Stimulated activated CD4-positive, alpha-beta T cell treated with anti-CD3 and anti-CD28 coated beads, Interleukin-12 subunit alpha, Interleukin-12 subunit beta, amount 100 ng/mL, for 48 hours (primary cell): Measurements from ENCODE around the gene CISD3.

Experiments
- DNase-seq, 3 donors: peaks; one replicate each; pipeline ENCODE4 v3.0.0-alpha.2; 2020; ENCODE audit warnings: low read depth in 2 of 3, low spot score in 1 of 3

CISD3 gene

GRCh38 chr17:38727736-38728135 is 2.4 kb upstream of the CISD3 start:
- peak; percentile 66 to 84 (median 80) for DNase-seq

- no peak for DNase-seq
Observed at GRCh38 chr17:38728290-38728831, 1.8 kb upstream of the CISD3 start.

DNA sequence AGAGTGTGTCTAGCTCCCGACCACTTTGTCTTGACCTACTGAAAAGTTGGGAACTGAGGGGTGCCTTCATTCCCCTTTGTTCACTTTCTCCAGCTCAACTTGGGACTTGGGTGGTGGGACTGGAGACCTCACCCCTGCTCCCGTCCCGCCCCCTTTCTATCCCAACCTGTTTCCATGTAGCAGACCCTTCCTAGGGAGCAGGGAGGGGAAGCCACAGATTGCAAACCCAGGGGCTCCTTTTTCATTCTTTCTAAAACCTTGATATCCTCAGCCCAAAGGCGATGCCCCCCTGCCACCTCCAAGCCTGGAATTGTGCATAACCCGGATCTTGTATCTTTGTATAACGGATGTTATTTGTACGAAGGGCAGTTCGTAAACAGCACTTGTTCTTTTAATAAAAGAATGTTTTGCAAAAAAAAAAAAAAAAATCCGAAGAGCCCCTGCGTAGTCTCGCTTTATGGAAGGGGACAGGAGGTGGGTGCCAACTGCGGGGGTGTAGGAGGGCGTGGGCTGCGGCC is 714 bp upstream of the CISD3 start:
- DNase-seq, result no peak

DNA sequence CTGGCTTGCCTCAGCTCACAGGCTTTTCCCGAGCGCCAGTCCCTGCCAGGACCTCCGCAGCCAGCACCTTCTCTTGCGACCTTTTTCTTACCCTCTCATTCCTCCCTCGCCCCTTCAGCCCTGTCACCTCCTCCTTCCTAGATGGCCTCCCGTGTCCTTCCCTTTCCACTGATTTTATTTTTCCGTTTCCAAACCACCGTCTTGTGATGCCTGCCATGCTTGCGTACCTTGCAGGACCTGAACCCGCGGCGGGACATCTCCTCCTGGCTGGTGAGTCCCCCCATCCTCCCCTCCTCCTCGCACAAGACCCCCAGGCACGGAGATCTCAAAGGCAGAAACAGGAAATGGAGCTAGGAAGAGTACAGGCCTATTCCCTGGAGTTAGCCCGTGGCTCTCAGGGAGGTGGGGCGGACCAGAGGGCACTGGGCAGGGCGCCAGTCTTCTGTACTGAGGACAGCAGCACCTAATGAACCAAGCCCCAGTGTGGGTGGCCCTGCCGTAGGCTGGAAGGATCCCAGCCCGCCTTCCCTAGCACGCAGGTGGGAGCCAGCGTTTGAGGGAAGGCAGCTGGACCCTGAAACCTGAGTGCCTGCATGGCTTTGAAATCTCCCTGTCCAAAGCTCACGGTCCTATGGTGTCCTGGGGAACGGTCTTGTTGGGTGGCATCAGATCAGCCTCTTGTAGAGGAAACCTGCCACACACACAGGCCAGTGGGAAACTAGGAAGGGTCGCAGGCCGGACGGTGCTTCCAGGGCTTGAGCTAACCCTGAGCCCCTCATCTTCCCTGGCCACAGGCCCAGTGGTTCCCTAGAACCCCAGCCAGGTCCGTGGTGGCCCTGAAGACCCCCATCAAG is 612 bp downstream of the CISD3 start:
- no peak for DNase-seq

DNA sequence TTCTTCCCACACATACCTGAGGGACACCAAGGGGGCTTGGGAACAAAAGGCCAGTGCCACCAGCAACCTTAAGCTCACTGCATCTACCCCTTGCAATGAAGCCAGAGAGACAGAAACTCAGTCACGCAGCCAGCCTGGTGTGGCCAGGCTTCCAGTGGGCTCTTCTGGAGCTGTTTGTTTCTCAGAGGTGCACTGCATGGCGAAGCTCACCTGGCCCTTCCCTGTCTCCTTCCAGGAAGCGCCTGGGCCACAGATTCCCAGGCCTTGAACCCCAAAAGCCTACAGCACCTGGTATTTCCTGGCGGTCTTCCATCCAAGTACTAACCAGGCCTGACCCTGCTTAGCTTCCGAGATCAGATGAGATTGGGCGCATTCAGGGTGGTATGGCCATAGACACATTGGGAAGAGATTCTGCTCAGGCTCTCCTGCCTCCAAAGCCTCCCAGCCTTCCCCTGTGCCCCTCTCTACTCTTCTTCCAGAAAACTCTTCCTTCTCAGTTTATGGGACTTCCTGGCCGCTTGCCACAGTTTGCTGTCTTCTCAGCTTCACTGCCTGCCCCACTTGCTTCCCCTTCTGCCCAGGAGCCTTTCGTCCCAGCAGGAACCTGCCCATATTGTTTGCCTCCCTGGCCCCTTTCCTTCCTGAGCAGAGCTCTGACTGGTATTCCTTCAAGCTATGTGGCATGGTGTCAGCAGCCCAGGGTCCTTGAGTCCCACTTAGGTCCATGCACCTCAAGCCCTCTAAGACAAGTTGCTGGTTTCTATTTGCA is 1.6 kb downstream of the CISD3 start:
- DNase-seq, result no peak

DNA sequence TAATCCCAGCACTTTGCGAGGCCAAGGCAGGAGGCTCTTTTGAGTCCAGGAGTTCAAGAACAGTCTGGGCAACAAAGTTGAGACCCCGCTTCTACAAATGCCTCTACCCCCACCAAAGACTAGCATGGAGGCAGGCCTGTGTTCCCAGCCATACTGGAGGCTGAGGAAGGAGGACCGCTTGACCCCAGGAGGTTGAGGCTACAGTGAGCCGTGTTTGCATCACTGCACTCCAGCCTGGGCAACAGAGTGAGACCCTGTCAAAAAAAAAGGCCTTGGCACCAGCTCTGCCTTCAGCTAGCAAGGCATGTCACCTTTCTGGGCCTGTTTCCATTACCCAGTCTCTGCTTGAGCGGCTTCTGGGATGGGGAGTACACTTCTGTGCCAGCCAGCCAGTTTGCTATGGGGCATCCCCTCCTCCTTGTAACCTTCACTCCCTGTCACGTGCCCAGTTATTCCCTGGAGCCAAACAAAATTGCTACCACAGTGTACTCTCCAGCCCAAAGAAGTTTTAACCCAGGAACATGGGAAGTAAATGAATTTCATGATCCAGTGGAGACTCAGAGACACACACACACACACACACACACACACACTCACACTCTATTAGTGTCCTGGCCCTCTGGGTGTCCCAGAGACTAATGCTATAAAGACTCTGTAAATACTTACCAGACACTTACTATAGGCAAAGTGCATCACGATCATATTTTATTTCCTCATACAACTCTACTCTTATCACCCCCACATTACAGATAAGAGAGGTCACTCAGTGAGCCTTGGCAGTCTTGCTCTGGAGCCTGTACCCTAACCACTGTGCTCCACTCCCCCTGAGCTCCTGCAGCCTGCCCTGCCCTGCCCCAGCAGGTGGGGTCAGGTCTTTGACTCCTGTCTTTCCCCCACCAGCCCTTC is 2.5 kb downstream of the CISD3 start:
- DNase-seq, result no peak

DNA sequence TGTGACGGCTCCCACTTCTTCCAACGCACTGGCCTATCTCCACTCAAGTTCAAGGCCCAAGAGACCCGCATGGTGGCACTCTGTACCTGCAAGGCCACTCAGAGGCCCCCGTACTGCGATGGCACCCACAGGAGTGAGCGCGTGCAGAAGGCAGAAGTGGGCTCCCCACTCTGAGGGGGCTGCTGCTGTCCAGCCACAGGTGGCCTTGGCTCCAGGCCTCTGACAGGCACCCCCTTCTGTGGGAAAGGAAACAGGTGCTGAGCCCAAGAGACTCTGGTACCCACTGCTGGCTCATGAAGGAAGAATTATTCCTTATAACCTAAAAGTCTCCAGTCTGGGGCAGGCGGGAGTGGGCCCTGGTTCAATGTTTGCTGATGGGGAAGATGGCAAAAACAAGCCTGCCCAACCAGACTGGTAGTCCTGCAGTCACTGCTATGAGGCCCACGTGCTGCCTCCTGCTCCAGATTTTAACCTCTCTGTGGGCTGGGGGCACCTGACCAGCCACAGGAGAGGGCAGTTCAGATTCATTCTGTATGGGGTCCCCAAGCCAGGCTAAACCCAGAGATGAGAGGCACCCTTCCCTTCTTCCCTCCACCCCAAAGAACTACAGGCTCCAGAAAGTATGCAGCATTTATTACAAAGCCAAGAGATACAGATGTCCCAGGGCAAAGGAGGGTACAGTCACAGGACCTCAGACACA is 3.3 kb downstream of the CISD3 start:
- DNase-seq, result no peak

DNA sequence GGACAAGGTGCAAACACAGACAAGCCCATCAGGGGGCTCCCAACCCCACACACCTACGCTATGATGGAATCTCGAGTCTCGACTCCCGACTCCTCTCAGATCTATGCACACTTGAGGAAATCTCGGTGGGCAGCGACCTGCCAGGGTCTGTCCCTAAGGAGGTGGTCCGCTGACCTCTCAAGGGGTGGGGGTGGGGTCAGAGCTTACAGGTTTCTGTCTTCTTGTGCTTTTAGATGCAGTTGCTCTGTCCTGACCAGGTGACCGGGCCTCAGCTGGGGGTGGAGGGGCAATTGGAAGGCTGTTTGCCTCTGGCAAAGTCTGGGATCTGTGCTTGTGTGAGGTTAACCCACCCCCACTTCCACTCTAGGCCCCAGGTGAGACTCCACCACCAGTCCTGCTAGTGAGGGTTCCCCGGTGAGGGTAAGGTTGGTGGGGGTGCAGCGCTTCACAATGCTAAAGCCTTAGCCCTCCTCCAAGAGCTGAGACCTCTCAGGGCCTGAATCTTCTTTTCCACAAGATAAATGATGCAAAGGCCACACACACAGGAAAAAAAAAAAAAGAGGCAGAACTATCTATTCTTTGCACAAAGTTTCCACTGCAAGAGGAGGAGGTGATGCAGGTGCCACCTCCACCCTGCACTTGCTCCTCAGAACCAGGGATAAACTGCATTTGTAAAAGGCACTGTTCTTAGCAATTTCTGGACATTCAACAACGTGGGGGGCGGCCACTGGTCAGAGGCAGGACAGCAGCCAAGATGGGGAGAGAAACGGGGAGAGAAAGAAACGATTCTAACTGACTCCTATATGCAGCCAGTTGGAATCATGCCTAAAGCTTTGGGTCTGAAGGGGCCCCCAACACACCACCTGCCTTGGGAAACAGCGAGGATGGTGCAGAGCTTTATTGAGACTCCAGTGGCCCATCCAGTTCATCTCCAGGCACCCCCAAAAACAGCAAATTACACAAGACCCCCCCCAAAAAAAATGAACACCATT is 4.1 kb downstream of the CISD3 start:
- no peak for DNase-seq

DNA sequence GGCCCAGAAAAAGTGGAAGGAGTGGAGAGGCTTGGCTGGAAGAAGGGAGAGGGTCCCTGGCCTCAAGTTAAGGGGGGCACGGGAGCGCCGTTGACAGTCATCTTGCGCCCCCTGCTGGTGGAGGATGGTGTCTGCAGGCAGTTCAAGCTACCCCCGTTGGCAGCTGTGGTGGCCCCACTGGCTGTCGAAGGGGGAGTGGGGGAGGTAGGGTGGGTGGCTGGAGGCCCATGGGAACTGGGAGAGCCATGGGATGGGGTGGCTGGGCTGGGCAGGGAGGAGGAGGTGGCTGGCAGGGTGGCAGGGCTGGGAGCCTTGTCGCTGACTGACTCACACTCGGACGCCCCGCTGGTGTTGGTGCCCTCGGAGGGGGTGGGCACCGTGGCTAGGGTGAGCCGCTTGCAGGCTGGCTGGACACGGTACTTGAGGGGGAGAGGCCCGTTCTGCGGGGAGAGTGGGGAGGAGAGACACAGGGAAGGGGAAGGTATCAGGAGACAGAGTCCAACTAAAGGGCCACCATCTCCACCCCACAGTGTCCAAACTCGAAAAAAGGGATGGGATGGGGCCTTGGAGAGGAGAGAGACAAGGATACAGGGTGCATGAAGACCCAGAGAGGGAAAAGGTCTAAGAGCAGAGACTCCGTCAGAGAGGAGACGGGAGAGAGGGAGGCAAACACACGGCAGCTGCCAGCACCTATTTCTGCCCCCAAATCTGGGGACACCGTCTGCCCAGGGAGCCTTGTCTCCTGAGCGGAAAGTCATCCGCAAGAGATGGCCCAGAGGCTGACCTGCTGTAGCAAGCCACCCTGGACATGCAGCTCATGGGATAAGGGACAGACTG is 5.2 kb downstream of the CISD3 start:
- DNase-seq, result peak in 2 of 3 donors; percentile 61 to 82

GRCh38 chr17:38738007-38738662 is 8.0 kb downstream of the CISD3 start:
- DNase-seq, result no peak

GRCh38 chr17:38738686-38739085 is 8.5 kb downstream of the CISD3 start:
- DNase-seq, result no peak

- DNase-seq, result no peak
Observed at GRCh38 chr17:38739305-38739704, 9.2 kb downstream of the CISD3 start.

- DNase-seq, result no peak
Observed at GRCh38 chr17:38740044-38740443, 9.9 kb downstream of the CISD3 start.

DNA sequence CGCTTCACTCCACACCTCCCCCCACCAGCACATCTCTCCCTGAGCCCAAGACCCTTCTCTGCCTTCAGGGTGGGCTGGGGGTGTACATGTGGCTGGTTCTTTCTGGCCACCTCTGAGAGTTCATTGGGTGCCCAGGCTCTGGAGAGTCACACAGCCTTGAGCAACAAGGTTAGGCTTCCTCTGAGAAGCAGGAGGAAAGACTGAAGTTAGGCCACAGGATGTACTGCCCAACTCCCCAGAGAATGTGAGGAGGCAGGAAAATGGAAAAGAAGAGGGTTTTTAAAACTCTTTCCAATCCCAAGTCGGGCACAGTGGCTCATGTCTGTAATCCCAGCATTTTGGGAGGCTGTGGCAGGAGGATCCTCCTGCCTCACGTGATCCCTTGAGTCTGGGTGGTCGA is 10.7 kb downstream of the CISD3 start:
- no peak for DNase-seq

DNA sequence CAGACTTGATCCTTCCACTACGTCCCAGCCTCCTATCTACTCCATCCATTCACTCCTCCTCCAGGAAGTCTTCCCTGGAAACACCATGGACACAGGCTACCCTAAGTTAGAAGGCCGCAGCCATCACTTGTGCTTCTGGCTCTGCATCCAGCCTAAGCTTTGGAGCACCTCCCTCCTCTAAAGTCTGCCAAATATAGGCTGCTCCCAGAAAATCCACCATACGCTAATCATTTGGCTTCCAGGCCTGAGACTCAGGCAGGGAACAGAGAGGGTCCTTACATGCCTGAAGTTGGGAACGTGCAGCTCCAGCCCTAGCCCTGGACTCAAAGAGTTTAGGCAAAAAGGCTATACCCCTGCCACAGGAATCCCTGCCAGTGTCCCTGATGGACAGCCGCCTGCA is 11.3 kb downstream of the CISD3 start:
- DNase-seq, result no peak

DNA sequence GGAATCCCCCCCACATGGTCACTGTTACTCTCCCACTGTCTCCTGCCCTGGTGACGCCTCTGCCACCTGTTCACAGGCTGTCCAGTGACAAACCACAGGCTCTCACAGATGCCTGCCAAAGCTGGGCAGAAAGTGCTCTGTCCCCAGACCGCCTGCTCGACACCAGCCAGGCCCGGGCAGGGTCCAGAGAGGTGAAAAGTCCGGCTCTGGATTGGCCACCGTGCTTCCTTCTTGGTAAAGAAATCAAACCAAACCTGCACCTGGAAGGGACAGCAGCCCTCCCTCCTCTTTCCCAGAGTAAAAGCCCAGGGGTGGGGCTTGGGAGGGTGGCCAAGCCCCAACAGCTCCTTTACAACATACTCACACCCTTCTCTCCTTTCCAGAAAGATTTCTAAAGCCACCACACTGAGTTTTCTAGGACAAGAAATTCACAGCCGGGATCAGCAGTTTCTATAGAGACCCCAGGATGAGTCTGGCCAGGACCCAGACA is 11.8 kb downstream of the CISD3 start:
- DNase-seq, result no peak
